ENCODE data around the gene LEAP2.
"Not testable (repeated sequence)": the region's sequence is repeated elsewhere in the genome, so short reads cannot be mapped to it uniquely, and the experiment has no call there.

LEAP2 gene

GRCh38 chr5:132841305-132841704 is 32.2 kb upstream of the LEAP2 start:
- DNase-seq (ENCODE audit: low read depth): no peak
- H3K4me3 ChIP-seq (ENCODE audit: low read depth, low read length): no peak overlapping the region
- TF ChIP-seq CTCF (IDR thresholded peaks at IDR 0.05; ENCODE audit: low read depth, low read length, missing control alignments): no peak

GRCh38 chr5:132848270-132848669 is 25.2 kb upstream of the LEAP2 start:
- H3K4me3 ChIP-seq (ENCODE audit: low read depth, low read length): no peak overlapping the region
- no peak for DNase-seq (ENCODE audit: low read depth)
- TF ChIP-seq CTCF (IDR thresholded peaks at IDR 0.05; ENCODE audit: low read depth, low read length, missing control alignments): no peak

GRCh38 chr5:132849347-132849746 is 24.1 kb upstream of the LEAP2 start:
- no peak for DNase-seq (ENCODE audit: low read depth)
- TF ChIP-seq CTCF (IDR thresholded peaks at IDR 0.05; ENCODE audit: low read depth, low read length, missing control alignments): no peak
- no peak overlapping the region for H3K4me3 ChIP-seq (ENCODE audit: low read depth, low read length)

GRCh38 chr5:132850066-132850465 is 23.4 kb upstream of the LEAP2 start:
- no peak for DNase-seq (ENCODE audit: low read depth)
- no peak overlapping the region for H3K4me3 ChIP-seq (ENCODE audit: low read depth, low read length)
- TF ChIP-seq CTCF (IDR thresholded peaks at IDR 0.05; ENCODE audit: low read depth, low read length, missing control alignments): no peak

GRCh38 chr5:132853323-132853722 is 20.1 kb upstream of the LEAP2 start:
- no peak for DNase-seq (ENCODE audit: low read depth)
- TF ChIP-seq CTCF (IDR thresholded peaks at IDR 0.05; ENCODE audit: low read depth, low read length, missing control alignments): no peak
- H3K4me3 ChIP-seq (ENCODE audit: low read depth, low read length): no peak overlapping the region

GRCh38 chr5:132853790-132854189 is 19.7 kb upstream of the LEAP2 start:
- DNase-seq (ENCODE audit: low read depth): no peak
- no peak for TF ChIP-seq CTCF (IDR thresholded peaks at IDR 0.05; ENCODE audit: low read depth, low read length, missing control alignments)
- H3K4me3 ChIP-seq (ENCODE audit: low read depth, low read length): no peak overlapping the region

- TF ChIP-seq CTCF (IDR thresholded peaks at IDR 0.05; ENCODE audit: low read depth, low read length, missing control alignments): no peak
- DNase-seq (ENCODE audit: low read depth): no peak
- no peak overlapping the region for H3K4me3 ChIP-seq (ENCODE audit: low read depth, low read length)
Observed at GRCh38 chr5:132854301-132854700, 19.2 kb upstream of the LEAP2 start.

GRCh38 chr5:132854992-132855391 is 18.5 kb upstream of the LEAP2 start:
- not testable (repeated sequence) for H3K4me3 ChIP-seq (ENCODE audit: low read depth, low read length)

More at GRCh38 chr5:132854992-132855391, 18.5 kb upstream of the LEAP2 start:
- not testable (repeated sequence) for DNase-seq (ENCODE audit: low read depth)
